ENCODE data around the gene FOXN3.
"Not testable (repeated sequence)": the region's sequence is repeated elsewhere in the genome, so short reads cannot be mapped to it uniquely, and the experiment has no call there.

Gene FOXN3

GRCh38 chr14:89270439-89271227 lies 146.4 kb downstream of the FOXN3 start:
- no peak for DNase-seq

- no peak for DNase-seq
Measured at GRCh38 chr14:89269404-89269803, 147.6 kb downstream of the FOXN3 start.

GRCh38 chr14:89268514-89268913 lies 148.5 kb downstream of the FOXN3 start:
- no peak for DNase-seq

GRCh38 chr14:89267656-89268055 lies 149.4 kb downstream of the FOXN3 start:
- no peak for DNase-seq

- DNase-seq = no peak
Measured at GRCh38 chr14:89267163-89267562, 149.9 kb downstream of the FOXN3 start.

GRCh38 chr14:89266754-89267153 lies 150.3 kb downstream of the FOXN3 start:
- peak; percentile 65 for DNase-seq

- no peak for DNase-seq
Measured at GRCh38 chr14:89265234-89265633, 151.8 kb downstream of the FOXN3 start.

- DNase-seq = no peak
Measured at GRCh38 chr14:89264196-89264800, 152.7 kb downstream of the FOXN3 start.

GRCh38 chr14:89262041-89262440 lies 155.0 kb downstream of the FOXN3 start:
- no peak for DNase-seq

- no peak for DNase-seq
Measured at GRCh38 chr14:89260898-89261297, 156.1 kb downstream of the FOXN3 start.

- no peak for DNase-seq
Measured at GRCh38 chr14:89259951-89260609, 157.0 kb downstream of the FOXN3 start.

- no peak for DNase-seq
Measured at GRCh38 chr14:89258728-89259273, 158.2 kb downstream of the FOXN3 start.

- no peak for DNase-seq
Measured at GRCh38 chr14:89256951-89257350, 160.1 kb downstream of the FOXN3 start.

- no peak for DNase-seq
Measured at GRCh38 chr14:89256283-89256682, 160.8 kb downstream of the FOXN3 start.

- DNase-seq = no peak
Measured at GRCh38 chr14:89255852-89256251, 161.2 kb downstream of the FOXN3 start.

- no peak for DNase-seq
Measured at GRCh38 chr14:89255012-89255411, 162.0 kb downstream of the FOXN3 start.

GRCh38 chr14:89254166-89254909 lies 162.7 kb downstream of the FOXN3 start:
- peak; percentile 9 for DNase-seq

GRCh38 chr14:89252887-89253532 lies 164.0 kb downstream of the FOXN3 start:
- peak; percentile 10 for DNase-seq

- DNase-seq = peak; percentile 14
Measured at GRCh38 chr14:89251061-89251460, 166.0 kb downstream of the FOXN3 start.

- not testable (repeated sequence) for DNase-seq
Measured at GRCh38 chr14:89250655-89250975, 166.4 kb downstream of the FOXN3 start.

- no peak for DNase-seq
Measured at GRCh38 chr14:89249972-89250654, 166.9 kb downstream of the FOXN3 start.
